IMR-90 (cell line): Measurements from ENCODE around the gene AMFR. TPM values are rescaled to one million over a fixed set of nuclear protein-coding genes. Genes with fewer than 3 reads are reported as not detected.

Source experiments
- ATAC-seq: fragments of 200-7000 bp; cut with Tn5 transposase; 2 replicates; pipeline ENCODE4 v1.9.1; 2020; ENCODE audit warnings: low read depth, mild to moderate bottlenecking, moderate library complexity
- BruUV-seq: library from RNA; stranded (reverse); fragments of 400-500 nt; replicated peaks from 2 replicates; lab custom pipeline; 2021; lab: Mats Ljungman, UMichigan
- CTCF ChIA-PET: fragments of 300-600 bp; formaldehyde crosslinking; extraction: SDS; loops from one replicate; lab custom pipeline; 2021; ENCODE audit warnings: antibody characterized with exemption; lab: Yijun Ruan, JAX
- POLR2A ChIA-PET: fragments of 300-600 bp; sonication (Branson Sonifier 250); formaldehyde crosslinking; loops from one replicate; lab custom pipeline; 2022; ENCODE audit warnings: antibody characterized with exemption; ENCODE audit not compliant: unreplicated experiment; lab: Charles Lee
- DNase-seq: peaks from one replicate; pipeline ENCODE4 v3.0.0; 2013
- H2AFZ ChIP-seq: replicated peaks from 2 replicates; pipeline ENCODE3; 2013; ENCODE audit warnings: low read length, mild to moderate bottlenecking; ENCODE audit not compliant: poor library complexity
- H2AK5ac ChIP-seq: 2 replicates; pipeline ENCODE4 v1.6.1; 2013; ENCODE audit warnings: low read depth, low read length, inconsistent platforms
- H2AK9ac ChIP-seq: replicated peaks from 2 replicates; pipeline ENCODE3; 2013; ENCODE audit warnings: mild to moderate bottlenecking, low read depth, low read length, moderate library complexity; ENCODE audit not compliant: poor library complexity
- H2BK120ac ChIP-seq: 2 replicates; pipeline ENCODE4 v1.6.1; 2013; ENCODE audit warnings: low read depth, low read length, inconsistent platforms
- H2BK15ac ChIP-seq: 3 replicates; pipeline ENCODE4 v1.6.1; 2013; ENCODE audit warnings: low read depth, low read length, inconsistent platforms
- H2BK20ac ChIP-seq: 2 replicates; pipeline ENCODE4 v1.6.1; 2013; ENCODE audit warnings: low read depth, mild to moderate bottlenecking, inconsistent platforms, low read length, moderate library complexity
- H2BK5ac ChIP-seq: 2 replicates; pipeline ENCODE4 v1.6.1; 2013; ENCODE audit warnings: mild to moderate bottlenecking, low read depth, low read length, inconsistent platforms; ENCODE audit not compliant: poor library complexity, severe bottlenecking
- H3K14ac ChIP-seq: replicated peaks from 2 replicates; pipeline ENCODE4 v1.6.1; 2013; ENCODE audit warnings: low read depth, low read length, inconsistent platforms
- H3K18ac ChIP-seq: 2 replicates; pipeline ENCODE4 v1.6.1; 2013; ENCODE audit warnings: low read depth, low read length, control low read depth
- H3K23ac ChIP-seq: 2 replicates; pipeline ENCODE4 v1.6.1; 2013; ENCODE audit warnings: low read depth, low read length, inconsistent platforms
- H3K27ac ChIP-seq: 2 replicates; pipeline ENCODE4 v1.5.1; 2013; ENCODE audit warnings: mild to moderate bottlenecking, control low read depth, low read length; ENCODE audit not compliant: insufficient read depth
- H3K27me3 ChIP-seq: 2 replicates; pipeline ENCODE4 v1.6.1; 2013; ENCODE audit warnings: low read length; ENCODE audit not compliant: control insufficient read depth, insufficient read depth
- H3K36me3 ChIP-seq: 2 replicates; pipeline ENCODE4 v1.6.1; 2013; ENCODE audit warnings: low read length, mixed read lengths; ENCODE audit not compliant: control insufficient read depth, insufficient read depth
- H3K4ac ChIP-seq: 2 replicates; pipeline ENCODE4 v1.6.1; 2013; ENCODE audit warnings: low read depth, low read length, inconsistent platforms
- H3K4me1 ChIP-seq: 2 replicates; pipeline ENCODE4 v1.6.1; 2013; ENCODE audit warnings: low read length, mixed read lengths; ENCODE audit not compliant: control insufficient read depth, insufficient read depth
- H3K4me2 ChIP-seq: 2 replicates; pipeline ENCODE4 v1.6.1; 2013; ENCODE audit warnings: low read depth, mild to moderate bottlenecking, control low read depth, low read length, moderate library complexity
- H3K4me3 ChIP-seq: 2 replicates; pipeline ENCODE4 v1.5.1; 2013; ENCODE audit warnings: low read depth, mild to moderate bottlenecking, control low read depth, low read length, moderate library complexity; ENCODE audit not compliant: insufficient read depth
- H3K56ac ChIP-seq: 2 replicates; pipeline ENCODE4 v1.6.1; 2013; ENCODE audit warnings: low read length, inconsistent platforms; ENCODE audit not compliant: insufficient read depth; ENCODE audit errors: extremely low read depth
- H3K79me1 ChIP-seq, 2 experiments: 2 replicates each; pipeline ENCODE4 v1.6.1; 2013; ENCODE audit warnings: low read length in 2 of 2, inconsistent platforms in 1 of 2, low read depth in 1 of 2
- H3K9ac ChIP-seq: 2 replicates; pipeline ENCODE4 v1.6.1; 2013; ENCODE audit warnings: low read depth, low read length, control low read depth
- H3K9me1 ChIP-seq: 2 replicates; pipeline ENCODE4 v1.6.1; 2013; ENCODE audit warnings: low read length, inconsistent platforms; ENCODE audit not compliant: insufficient read depth
- H3K9me3 ChIP-seq: 2 replicates; pipeline ENCODE4 v1.6.1; 2013; ENCODE audit warnings: low read length; ENCODE audit not compliant: control insufficient read depth, insufficient read depth
- H4K20me1 ChIP-seq: 2 replicates; pipeline ENCODE4 v1.6.1; 2013; ENCODE audit warnings: low read length, inconsistent platforms; ENCODE audit not compliant: insufficient read depth
- H4K5ac ChIP-seq: 2 replicates; pipeline ENCODE4 v1.6.1; 2013; ENCODE audit warnings: mild to moderate bottlenecking, low read depth, low read length, control low read depth
- H4K8ac ChIP-seq, 2 experiments: 2 replicates each; pipeline ENCODE4 v1.6.1; 2013; ENCODE audit warnings: low read depth in 2 of 2, low read length in 2 of 2, control low read depth in 1 of 2, inconsistent platforms in 1 of 2
- H4K91ac ChIP-seq: 2 replicates; pipeline ENCODE4 v1.6.1; 2013; ENCODE audit warnings: low read depth, low read length, inconsistent platforms; ENCODE audit not compliant: insufficient read depth
- CEBPB ChIP-seq: IDR thresholded peaks from 2 replicates; pipeline ENCODE4 v1.6.1; 2012; ENCODE audit warnings: low read depth, low read length, improper control_type of control experiment
- CHD1 ChIP-seq: IDR thresholded peaks from 2 replicates; pipeline ENCODE4 v1.6.1; 2012; ENCODE audit warnings: low read depth, low read length, improper control_type of control experiment
- FOS ChIP-seq: fragments of 150-350 bp; IDR thresholded peaks from 2 replicates; pipeline ENCODE4 v1.6.1; 2016; ENCODE audit warnings: low read depth, low read length
- MAFK ChIP-seq: IDR thresholded peaks from 2 replicates; pipeline ENCODE4 v1.6.1; 2012; ENCODE audit warnings: low read depth, low read length, improper control_type of control experiment
- MAZ ChIP-seq: IDR thresholded peaks from 2 replicates; pipeline ENCODE4 v1.6.1; 2012; ENCODE audit warnings: low read depth, mild to moderate bottlenecking, low read length, improper control_type of control experiment, moderate library complexity, borderline replicate concordance
- MXI1 ChIP-seq: IDR thresholded peaks from 2 replicates; pipeline ENCODE4 v1.6.1; 2012; ENCODE audit warnings: low read depth, mild to moderate bottlenecking, low read length, moderate library complexity, borderline replicate concordance
- POLR2A ChIP-seq: IDR thresholded peaks from 2 replicates; pipeline ENCODE4 v1.6.1; 2012; ENCODE audit warnings: mild to moderate bottlenecking, low read depth, low read length
- RAD21 ChIP-seq: IDR thresholded peaks from 2 replicates; pipeline ENCODE4 v1.6.1; 2012; ENCODE audit warnings: low read length, improper control_type of control experiment
- RCOR1 ChIP-seq: IDR thresholded peaks from 2 replicates; pipeline ENCODE4 v1.6.1; 2012; ENCODE audit warnings: mild to moderate bottlenecking, low read length, improper control_type of control experiment; ENCODE audit not compliant: insufficient replicate concordance
- RFX5 ChIP-seq: IDR thresholded peaks from 2 replicates; pipeline ENCODE4 v1.8.0; 2012; ENCODE audit warnings: low read depth, mild to moderate bottlenecking, low read length, moderate library complexity
- SMC3 ChIP-seq: fragments of 150-350 bp; IDR thresholded peaks from 2 replicates; pipeline ENCODE4 v1.6.1; 2016; ENCODE audit warnings: low read depth, mild to moderate bottlenecking, antibody characterized with exemption, low read length, moderate library complexity
- WGBS, 2 experiments: methylation state at CpG; one replicate each; pipeline versions ENCODE4 v1.1.5 to v1.1.7; 2013; ENCODE audit warnings: missing lambda C conversion rate in 2 of 2; ENCODE audit not compliant: insufficient read length in 1 of 2; ENCODE audit errors: extremely low coverage in 2 of 2; 5-methylcytosine and 5-hydroxymethylcytosine counted together
- dilution Hi-C: fragments of 300-500 bp; cut with HindIII; formaldehyde crosslinking; loops from one replicate; pipeline ENCODE4 v1.14.3; 2018; ENCODE audit warnings: low sequenced_read_pairs; ENCODE audit not compliant: unreplicated experiment
- in situ Hi-C: fragments of 300-500 bp; cut with MboI; formaldehyde crosslinking; loops from 3 replicates; pipeline ENCODE4 v1.14.3; 2019; ENCODE audit warnings: low sequenced_read_pairs, inconsistent platforms, mixed read lengths
- intact Hi-C: fragments of 100-400 bp; cut with micrococcal nuclease; formaldehyde crosslinking; loops from 2 replicates; pipeline ENCODE4 v1.10.0; 2022
- polyA plus RNA-seq, 3 experiments: library from polyadenylated mRNA; depleted of rRNA; stranded (reverse); fragments of >200 nt; gene quantifications; 2 replicates each; pipeline ENCODE4 v1.2.3, GENCODE V29; 2012; ENCODE audit warnings: low replicate concordance in 1 of 3
- total RNA-seq: library from RNA; depleted of rRNA; stranded (reverse); fragments of >200 nt; gene quantifications from 2 replicates; pipeline ENCODE4 v1.2.3, GENCODE V29; 2012
- TF ChIP-seq, protein P1 (sequence below): fragments of 150-350 bp; IDR thresholded peaks from 2 replicates; pipeline ENCODE4 v1.6.1; 2017; ENCODE audit warnings: mild to moderate bottlenecking, antibody characterized with exemption, low read length, low read depth
- TF ChIP-seq, protein P2 (sequence below): fragments of 150-350 bp; IDR thresholded peaks from 2 replicates; pipeline ENCODE4 v1.6.1; 2016; ENCODE audit warnings: low read depth, mild to moderate bottlenecking, low read length, moderate library complexity, borderline replicate concordance
- TF ChIP-seq, protein P3 (sequence below): conservative IDR thresholded peaks from 2 replicates; pipeline ENCODE4 v1.5.1; 2012; ENCODE audit warnings: mild to moderate bottlenecking, low read depth, low read length, improper control_type of control experiment

Gene AMFR
- total and polyA plus RNA-seq, 2 of the 4 experiments (the other 2 are of a cell fraction): 60.7 to 216 TPM

DNA sequence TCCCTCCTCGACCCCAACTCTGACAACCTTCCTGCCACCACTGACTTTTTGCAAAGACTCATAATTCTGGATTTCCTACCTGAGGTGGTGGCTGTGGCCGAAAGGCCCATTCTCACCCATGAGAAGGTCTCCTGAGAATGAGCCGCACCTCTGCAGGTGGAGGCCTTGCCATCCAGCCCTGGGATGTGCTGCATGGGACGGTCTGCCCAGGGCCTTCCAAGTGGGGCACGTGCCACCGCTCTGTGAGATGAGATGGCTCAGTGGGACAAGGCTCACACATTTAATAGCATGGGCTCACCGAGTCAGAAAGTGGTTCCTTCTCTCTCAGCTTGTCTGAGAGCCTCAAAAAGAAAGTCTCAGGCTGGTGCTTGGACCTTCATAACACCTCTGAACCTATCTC lies 112.8 kb downstream of the AMFR start:
- TF ChIP-seq FOS: no peak
- TF ChIP-seq, protein P1, sequence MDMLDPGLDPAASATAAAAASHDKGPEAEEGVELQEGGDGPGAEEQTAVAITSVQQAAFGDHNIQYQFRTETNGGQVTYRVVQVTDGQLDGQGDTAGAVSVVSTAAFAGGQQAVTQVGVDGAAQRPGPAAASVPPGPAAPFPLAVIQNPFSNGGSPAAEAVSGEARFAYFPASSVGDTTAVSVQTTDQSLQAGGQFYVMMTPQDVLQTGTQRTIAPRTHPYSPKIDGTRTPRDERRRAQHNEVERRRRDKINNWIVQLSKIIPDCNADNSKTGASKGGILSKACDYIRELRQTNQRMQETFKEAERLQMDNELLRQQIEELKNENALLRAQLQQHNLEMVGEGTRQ: no peak
- TF ChIP-seq SMC3: no peak
- no peak for TF ChIP-seq MAZ
- TF ChIP-seq POLR2A: no peak
- TF ChIP-seq CHD1: no peak
- TF ChIP-seq MAFK: no peak
- no peak for TF ChIP-seq RFX5
- no peak for TF ChIP-seq CEBPB
- TF ChIP-seq, protein P2, sequence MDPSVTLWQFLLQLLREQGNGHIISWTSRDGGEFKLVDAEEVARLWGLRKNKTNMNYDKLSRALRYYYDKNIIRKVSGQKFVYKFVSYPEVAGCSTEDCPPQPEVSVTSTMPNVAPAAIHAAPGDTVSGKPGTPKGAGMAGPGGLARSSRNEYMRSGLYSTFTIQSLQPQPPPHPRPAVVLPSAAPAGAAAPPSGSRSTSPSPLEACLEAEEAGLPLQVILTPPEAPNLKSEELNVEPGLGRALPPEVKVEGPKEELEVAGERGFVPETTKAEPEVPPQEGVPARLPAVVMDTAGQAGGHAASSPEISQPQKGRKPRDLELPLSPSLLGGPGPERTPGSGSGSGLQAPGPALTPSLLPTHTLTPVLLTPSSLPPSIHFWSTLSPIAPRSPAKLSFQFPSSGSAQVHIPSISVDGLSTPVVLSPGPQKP: no peak
- no peak for TF ChIP-seq RCOR1
- no peak for TF ChIP-seq MXI1
- TF ChIP-seq, protein P3, sequence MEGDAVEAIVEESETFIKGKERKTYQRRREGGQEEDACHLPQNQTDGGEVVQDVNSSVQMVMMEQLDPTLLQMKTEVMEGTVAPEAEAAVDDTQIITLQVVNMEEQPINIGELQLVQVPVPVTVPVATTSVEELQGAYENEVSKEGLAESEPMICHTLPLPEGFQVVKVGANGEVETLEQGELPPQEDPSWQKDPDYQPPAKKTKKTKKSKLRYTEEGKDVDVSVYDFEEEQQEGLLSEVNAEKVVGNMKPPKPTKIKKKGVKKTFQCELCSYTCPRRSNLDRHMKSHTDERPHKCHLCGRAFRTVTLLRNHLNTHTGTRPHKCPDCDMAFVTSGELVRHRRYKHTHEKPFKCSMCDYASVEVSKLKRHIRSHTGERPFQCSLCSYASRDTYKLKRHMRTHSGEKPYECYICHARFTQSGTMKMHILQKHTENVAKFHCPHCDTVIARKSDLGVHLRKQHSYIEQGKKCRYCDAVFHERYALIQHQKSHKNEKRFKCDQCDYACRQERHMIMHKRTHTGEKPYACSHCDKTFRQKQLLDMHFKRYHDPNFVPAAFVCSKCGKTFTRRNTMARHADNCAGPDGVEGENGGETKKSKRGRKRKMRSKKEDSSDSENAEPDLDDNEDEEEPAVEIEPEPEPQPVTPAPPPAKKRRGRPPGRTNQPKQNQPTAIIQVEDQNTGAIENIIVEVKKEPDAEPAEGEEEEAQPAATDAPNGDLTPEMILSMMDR: no peak
- TF ChIP-seq RAD21: no peak
- no peak overlapping the region for H3K18ac ChIP-seq
- WGBS, 2 experiments: 71% methylated on average over 1 of the region's 7 CpGs; no CpG with 5 or more reads in 1 of the 2 experiments
- in situ Hi-C loops (loop anchor here (25.0 kb wide), 2 partner anchors 600 to 850 kb away; no protein-coding TSS in a partner anchor), intact Hi-C loops (no loop called here), dilution Hi-C loops (no loop called here)
- no peak for DNase-seq
- no peaks in the 10 kb centered on the region for H4K20me1 ChIP-seq
- H3K9me3 ChIP-seq: no peaks in the 10 kb centered on the region
- H2BK15ac ChIP-seq: no peak overlapping the region
- H2AK5ac ChIP-seq: no peak overlapping the region
- H2BK5ac ChIP-seq: no peak overlapping the region
- no peak for ATAC-seq
- no peak overlapping the region for H3K23ac ChIP-seq
- no peak overlapping the region for H3K56ac ChIP-seq
- H3K9ac ChIP-seq: no peak overlapping the region
- H3K4me3 ChIP-seq: no peak overlapping the region
- no peak overlapping the region for H4K8ac ChIP-seq
- H3K9me1 ChIP-seq: no peaks in the 10 kb centered on the region
- no peak overlapping the region for H3K4me2 ChIP-seq
- no TSS peak for BruUV-seq
- CTCF ChIA-PET: no interaction called here
- no peak overlapping the region for H3K27ac ChIP-seq
- no peak overlapping the region for H4K91ac ChIP-seq
- no peaks in the 10 kb centered on the region for H3K79me1 ChIP-seq
- H2AK9ac ChIP-seq: no peak overlapping the region
- no peak overlapping the region for H2BK120ac ChIP-seq
- POLR2A ChIA-PET: no interaction called here
- no peak overlapping the region for H4K5ac ChIP-seq
- peaks cover 38% of the 10 kb centered on the region for H3K27me3 ChIP-seq
- H3K4ac ChIP-seq: no peak overlapping the region
- H3K4me1 ChIP-seq: no peaks in the 10 kb centered on the region
- no peak overlapping the region for H3K14ac ChIP-seq
- no peak overlapping the region for H2BK20ac ChIP-seq
- H2AFZ ChIP-seq: no peak overlapping the region
- H3K36me3 ChIP-seq: no peaks in the 10 kb centered on the region
